Choroid plexus epithelial cell (primary cell): ENCODE data around the gene HK3.

Source experiments
- DNase-seq: peaks from one replicate; pipeline ENCODE4 v3.0.0-alpha.2; 2010; ENCODE audit warnings: low read depth
- H3K4me3 ChIP-seq: 2 replicates; pipeline ENCODE4 v1.5.1; 2011; ENCODE audit warnings: low read depth, mild to moderate bottlenecking, control low read depth, low read length, moderate library complexity
- TF ChIP-seq, protein P1 (sequence below): conservative IDR thresholded peaks from 2 replicates; pipeline ENCODE4 v1.5.1; 2011; ENCODE audit warnings: low read depth, mild to moderate bottlenecking, control low read depth, inconsistent platforms, low read length, moderate library complexity

Gene HK3, protein sequence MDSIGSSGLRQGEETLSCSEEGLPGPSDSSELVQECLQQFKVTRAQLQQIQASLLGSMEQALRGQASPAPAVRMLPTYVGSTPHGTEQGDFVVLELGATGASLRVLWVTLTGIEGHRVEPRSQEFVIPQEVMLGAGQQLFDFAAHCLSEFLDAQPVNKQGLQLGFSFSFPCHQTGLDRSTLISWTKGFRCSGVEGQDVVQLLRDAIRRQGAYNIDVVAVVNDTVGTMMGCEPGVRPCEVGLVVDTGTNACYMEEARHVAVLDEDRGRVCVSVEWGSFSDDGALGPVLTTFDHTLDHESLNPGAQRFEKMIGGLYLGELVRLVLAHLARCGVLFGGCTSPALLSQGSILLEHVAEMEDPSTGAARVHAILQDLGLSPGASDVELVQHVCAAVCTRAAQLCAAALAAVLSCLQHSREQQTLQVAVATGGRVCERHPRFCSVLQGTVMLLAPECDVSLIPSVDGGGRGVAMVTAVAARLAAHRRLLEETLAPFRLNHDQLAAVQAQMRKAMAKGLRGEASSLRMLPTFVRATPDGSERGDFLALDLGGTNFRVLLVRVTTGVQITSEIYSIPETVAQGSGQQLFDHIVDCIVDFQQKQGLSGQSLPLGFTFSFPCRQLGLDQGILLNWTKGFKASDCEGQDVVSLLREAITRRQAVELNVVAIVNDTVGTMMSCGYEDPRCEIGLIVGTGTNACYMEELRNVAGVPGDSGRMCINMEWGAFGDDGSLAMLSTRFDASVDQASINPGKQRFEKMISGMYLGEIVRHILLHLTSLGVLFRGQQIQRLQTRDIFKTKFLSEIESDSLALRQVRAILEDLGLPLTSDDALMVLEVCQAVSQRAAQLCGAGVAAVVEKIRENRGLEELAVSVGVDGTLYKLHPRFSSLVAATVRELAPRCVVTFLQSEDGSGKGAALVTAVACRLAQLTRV

DNA sequence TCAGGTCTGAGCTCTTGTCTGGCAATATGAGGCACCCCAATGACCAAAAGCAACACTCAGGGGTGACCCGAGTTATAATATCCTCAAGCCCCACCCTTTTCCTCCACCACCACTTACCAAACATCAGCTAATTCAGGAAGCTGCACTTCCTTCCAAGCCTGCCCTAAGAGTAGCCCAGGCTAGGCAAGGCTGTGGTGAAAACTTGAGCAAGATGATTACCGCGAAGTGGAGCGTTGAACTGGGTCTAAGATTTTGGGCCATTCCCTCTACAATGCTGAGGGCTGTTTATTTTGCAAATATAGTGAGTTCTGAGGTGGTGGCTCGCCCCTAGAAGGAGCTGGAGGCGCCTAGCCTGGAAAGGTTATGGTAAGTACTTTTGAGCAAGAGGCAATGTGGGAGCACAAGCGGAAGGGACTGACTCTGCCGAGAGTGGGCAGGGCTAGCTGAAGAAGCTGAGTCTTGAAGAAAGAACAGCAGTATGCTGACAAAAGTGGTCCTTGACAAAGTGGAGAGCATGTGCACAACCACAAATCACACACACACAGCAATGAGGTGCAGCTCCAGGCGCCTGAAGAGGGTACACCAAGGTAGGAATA lies at the start of gene HK3:
Gene HK3 (minus strand): TSS at position 51 of the 596 bp plus-strand sequence. CDS start 3,187 bp downstream, outside the sequence.
- no peak within 1 kb of the TSS for H3K4me3 ChIP-seq
- TF ChIP-seq, protein P1, sequence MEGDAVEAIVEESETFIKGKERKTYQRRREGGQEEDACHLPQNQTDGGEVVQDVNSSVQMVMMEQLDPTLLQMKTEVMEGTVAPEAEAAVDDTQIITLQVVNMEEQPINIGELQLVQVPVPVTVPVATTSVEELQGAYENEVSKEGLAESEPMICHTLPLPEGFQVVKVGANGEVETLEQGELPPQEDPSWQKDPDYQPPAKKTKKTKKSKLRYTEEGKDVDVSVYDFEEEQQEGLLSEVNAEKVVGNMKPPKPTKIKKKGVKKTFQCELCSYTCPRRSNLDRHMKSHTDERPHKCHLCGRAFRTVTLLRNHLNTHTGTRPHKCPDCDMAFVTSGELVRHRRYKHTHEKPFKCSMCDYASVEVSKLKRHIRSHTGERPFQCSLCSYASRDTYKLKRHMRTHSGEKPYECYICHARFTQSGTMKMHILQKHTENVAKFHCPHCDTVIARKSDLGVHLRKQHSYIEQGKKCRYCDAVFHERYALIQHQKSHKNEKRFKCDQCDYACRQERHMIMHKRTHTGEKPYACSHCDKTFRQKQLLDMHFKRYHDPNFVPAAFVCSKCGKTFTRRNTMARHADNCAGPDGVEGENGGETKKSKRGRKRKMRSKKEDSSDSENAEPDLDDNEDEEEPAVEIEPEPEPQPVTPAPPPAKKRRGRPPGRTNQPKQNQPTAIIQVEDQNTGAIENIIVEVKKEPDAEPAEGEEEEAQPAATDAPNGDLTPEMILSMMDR = no peak
- DNase-seq = no peak

DNA sequence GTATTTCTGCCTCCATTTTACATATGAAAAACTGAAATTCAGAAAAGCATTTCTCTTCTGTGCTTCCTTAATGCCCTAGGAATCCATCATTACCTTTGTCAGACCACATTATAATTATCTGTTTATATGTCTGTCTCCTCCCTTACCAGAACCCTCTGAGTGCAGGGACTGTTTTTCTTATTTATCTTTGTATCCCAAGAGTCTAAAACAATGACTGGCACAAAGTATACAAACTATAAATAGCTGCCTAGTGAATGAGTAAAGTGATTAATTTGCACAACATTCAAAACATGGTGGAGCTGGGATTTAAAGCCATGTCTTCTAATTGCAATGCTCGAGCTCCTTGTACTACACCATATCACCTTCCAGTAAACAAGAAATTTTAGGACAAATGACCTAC lies 49.3 kb upstream of the HK3 start:
- H3K4me3 ChIP-seq = no peak overlapping the region
- no peak for DNase-seq
- TF ChIP-seq, protein P1 = no peak

DNA sequence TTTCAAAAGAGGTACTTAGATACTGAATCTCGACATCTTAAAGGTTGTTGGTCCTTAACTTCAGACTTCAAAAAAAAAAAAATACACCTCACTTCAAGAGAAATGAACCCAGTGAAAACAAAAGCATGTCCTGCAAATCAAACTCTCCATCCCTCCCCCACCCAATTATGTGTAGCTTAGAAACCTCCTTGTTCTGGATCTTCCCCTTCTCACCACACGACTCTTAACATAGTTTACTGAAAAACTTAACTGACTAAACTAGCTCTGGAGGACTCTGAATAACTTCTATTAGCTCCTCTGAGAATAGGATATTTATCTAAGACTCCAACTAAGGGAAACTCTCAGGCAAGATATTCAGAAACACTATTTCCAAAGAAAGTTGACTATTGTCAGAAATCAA lies 48.7 kb upstream of the HK3 start:
- no peak for DNase-seq
- no peak overlapping the region for H3K4me3 ChIP-seq
- TF ChIP-seq, protein P1 = no peak

DNA sequence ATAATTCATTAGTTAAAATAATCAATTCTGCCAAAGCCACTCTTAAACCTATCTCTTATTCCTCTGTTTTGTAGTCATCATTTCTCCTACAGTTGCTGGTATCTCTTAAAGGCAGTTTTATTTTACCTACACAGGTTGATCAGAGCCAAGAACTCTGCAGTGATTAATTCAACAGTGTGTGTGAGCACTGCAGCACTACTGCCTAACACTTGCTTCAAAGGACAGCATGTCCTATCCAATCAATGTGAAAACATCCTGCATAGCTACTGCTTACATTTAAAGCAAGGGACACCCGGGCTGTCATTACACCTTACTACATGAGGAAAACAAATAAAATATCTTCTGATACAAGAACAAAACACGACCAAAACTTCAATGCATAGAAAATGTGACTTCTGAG lies 45.1 kb upstream of the HK3 start:
- no peak for DNase-seq
- H3K4me3 ChIP-seq = no peak overlapping the region
- TF ChIP-seq, protein P1 = no peak

DNA sequence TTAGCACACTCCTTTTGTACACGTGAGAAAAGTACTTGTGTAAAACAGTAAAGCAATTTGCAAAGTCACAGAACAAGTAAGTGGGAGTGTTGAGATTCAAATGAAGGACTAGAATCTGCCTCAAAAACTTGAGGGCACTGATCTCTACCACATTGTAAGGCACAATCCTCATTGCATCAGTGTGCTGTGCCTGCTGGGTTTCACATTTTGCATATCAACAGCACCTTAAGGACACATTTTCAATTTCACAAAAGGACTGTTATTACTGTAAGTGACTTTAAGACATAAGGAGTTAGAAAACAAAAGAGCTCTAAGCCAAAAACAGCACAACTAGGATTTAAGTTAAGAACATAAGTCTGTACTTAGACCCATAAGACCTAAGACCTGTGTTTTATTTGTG lies 44.7 kb upstream of the HK3 start:
- DNase-seq = no peak
- TF ChIP-seq, protein P1 = no peak
- no peak overlapping the region for H3K4me3 ChIP-seq

DNA sequence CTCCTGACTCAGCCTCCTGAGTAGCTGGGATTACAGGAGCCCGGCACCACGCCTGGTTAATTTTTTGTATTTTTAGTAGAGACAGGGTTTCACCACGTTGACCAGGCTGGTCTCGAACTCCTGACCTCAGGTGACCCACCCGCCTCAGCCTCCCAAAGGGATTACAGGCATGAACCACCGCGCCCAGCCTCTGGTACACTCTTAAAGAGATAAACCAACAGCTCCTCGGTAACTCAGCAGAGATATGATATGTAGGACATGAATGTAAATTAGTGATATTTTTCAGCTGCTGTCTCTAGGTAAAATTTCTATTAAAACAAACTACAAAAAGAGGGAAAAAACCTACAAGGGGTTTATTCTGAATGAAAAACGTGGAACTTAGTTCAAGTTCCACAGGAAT lies 42.8 kb upstream of the HK3 start:
- TF ChIP-seq, protein P1 = no peak
- H3K4me3 ChIP-seq = no peak overlapping the region
- no peak for DNase-seq
